Hematopoietic multipotent progenitor cell treated with erythropoietin and hydrocortisone succinate and interleukin-3 and kit ligand, for 17 days (in vitro differentiated cells): ENCODE data around the gene UVRAG.

Source experiments
- DNase-seq: peaks from one replicate; pipeline ENCODE4 v3.0.0-alpha.2; 2015; ENCODE audit warnings: low spot score

The UVRAG gene

DNA sequence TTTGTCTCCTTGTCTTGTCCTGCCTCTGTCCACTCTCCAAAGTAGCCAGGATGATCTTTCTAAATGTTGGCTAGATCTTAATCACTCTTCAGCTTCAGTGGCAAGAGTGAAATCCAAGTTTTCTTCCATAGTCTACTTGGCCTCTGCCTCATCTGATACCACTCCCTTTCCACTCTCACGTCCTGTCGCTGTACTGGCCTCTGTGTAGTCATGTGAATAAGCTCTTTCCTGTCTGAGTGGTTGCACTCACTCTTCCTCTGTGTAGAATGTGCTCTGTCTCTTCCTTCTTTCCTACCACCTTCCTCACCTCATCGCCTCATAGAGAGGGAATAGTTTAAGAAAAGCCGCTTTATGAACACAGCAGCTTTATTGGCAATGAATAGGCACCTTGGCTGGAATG is 304.8 kb downstream of the UVRAG start:
- DNase-seq: no peak

DNA sequence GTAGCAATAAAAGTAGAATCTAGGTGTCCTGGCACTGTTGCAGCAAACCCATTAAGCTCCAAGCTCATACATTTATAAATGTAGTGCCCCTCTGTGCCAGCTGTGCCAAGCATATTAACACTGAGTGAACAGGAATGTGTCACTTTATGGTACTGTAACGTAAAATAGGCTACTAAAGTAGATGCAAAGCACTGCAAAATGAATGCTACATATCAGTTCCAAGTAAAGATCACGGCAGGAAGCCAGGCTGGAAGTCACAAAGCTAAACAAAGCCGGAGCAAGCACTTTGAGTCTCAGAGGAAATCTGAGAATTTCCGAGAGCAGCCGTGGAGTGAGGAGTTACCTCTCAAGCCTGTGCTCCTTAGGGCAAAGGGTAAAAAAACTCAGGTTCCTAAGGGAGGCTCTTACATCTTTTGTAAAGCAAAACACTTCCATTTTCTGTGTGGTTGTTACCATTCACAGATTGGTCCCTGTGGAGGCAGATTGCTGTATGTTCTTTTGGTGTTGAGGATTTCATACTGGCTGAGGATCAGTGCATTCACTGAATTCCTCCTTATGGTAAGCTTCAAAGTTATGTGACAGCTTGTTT is 305.6 kb downstream of the UVRAG start:
- no peak for DNase-seq

DNA sequence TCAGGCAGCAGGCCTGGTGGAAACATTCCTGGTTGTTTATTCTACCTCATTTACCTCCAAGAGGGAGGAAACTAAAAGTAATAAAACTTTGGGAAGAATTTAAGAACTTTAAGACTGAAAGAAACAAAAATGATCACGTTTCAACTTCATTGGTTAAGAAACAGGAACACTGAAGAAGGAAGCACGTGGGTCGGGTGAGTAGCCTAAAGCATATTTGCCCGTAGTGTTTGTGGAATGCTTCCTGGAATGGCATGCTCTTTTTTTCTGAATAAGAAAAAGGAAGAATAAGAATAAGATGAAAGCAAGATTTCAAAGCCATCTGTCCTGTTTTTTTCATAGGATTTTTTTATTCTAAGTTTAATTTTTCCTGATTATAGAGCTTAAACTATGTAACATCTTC is 308.2 kb downstream of the UVRAG start:
- no peak for DNase-seq

DNA sequence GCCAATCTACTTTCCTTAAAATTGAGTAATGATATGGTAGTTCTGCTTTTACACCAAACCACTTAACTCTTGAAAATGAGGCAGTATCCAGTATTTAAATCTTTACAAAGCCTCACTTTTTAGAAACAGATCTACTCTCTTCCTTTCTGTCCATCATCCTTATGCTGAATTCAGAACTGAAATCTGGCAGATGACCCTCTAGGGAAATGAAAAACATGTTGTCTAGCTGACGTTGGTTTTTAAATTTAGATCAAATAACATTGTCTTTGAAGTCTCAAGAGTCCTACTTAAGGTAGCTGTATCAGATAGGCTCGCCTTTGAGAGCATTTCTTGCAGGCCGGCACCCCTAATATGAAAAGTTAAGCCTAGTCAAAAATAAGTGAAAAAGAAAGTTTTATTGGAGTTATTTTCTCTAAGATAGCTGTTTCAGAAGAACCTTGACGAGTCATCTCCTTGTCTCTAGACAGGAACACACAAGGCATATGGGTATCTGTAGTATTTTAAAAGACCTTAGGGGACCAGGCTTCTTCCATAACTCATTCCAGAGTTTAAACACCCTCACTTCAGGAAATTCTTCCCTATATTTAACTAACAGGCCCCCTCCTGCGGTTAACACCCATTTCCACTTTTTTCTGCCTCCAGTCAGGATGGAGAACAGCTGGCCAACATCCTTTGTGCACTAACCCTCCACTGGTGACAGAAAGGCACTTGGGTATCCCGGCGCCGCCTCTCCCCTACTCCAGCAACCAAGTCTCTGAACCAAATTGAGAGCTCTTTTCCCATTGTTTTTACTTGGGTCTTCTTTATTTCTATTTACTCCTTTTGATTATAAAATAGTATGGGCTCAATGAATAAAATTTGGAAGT is 310.1 kb downstream of the UVRAG start:
- DNase-seq: no peak

DNA sequence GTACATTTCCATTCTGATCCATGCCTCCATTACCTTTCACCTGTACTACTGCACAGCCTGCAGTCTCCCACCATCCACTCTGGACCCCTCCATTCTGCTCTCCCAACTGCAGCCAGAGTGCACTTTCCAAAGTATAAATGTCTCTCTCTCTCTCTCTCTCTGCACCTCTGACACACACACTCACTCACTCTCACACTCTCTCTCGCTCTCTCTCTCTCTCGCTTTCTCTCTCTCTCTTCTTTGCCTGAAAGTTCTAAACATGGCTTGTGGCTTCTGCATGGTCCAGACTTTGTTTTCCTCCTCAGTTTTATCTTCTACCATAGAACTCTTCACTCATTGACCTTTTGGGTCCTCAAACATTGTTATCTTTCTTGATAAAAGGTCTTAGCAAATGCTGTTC is 314.7 kb downstream of the UVRAG start:
- no peak for DNase-seq

DNA sequence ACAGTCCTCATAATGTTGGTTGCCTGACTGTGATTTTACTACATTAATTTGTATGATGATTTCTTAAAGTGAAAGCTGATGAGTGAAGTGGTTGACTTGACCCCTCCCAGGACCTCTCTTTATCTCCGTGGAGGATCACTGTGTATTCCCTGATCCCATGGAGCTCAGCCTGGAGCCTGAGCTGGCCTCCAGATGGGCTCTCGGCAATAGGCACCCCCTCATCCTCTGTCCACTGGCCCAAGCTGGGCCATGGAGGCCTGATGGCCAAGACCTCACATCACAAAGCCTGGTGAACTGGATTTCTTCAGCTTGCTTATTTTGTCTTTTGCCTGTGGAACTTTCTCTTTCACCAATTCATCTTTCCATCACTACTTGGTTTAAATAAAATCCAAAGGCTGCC is 316.1 kb downstream of the UVRAG start:
- DNase-seq: no peak

DNA sequence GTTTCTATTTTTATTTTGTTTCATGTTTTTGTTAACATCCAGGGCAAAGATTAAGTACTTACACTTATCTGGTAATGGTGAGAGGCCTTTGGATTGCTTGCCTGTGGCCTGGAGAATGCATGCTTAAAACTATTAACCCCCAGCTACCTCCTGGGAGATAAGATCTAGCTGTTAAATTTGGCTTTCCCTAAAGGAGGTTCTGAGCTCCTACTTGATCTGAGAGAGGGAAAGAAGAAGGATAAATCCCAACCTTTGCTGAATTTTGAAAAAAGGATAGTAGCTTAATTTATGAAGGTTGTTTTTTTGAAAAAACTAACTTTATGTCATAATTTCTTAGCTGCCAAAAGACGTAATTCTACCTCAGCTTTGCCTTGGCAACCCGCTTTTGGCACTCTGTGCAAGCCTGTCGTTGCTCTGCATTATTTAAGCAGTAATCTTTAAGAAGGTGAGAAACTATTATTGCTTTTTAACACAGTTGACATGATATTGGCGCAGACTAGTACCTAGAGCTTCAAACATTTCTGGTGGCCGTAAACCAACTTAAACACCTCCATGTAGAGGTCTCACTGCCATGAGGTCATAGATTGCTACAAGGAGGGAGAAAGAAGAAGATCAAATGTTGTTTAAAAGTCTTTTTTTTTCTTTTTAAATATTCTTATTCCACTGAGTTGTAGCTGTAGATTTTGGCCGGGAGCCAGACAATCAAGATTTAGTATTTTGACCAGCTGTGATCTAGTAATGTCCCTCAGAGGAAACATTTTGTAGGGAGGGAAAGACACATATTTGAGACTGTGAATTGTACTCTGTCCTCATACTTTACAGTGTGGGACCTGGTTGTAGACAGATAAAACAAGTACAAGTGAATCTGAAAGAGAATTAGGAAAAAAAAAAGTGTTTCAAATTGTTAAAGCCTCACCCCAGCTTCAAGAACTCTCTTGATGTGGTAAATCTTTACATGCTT is 316.9 kb downstream of the UVRAG start:
- DNase-seq: no peak

DNA sequence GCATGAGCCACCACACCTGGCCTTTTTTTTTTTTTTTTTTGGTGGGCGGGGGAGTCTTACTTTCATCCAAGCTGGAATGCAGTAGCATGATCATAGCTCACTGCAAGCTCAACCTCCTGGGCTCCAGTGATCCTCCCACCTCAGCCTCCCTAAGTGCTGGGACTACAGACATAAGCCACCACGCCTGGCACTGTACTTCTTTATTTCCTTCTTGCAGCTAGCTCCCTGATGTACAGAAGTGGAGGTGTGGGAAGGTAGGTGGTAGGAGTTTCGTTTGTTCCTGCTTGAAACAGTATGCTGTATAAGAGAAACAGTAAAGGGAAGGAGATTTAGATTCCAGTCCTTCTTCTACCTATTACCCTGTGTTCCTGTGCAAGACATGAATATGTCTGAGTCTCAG is 319.2 kb downstream of the UVRAG start:
- DNase-seq: no peak

DNA sequence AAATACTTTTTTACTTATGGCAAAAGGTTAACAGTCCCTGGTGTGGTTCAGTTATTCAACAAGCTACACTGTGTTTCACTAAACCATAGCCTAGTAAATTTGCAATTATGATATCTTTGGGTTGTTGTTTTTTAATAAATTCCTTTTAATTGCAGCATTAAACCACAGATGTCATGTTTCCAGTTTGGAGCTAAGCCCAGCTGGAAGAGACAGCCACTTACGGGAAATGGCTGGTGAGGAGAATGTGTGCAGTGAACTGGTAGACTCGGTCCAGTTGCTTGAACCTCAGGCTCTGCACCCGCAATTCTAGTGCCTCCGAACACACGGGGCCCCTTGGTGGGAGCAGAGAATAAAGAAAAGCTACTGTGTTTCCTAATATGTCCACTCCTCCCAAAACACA is 320.5 kb downstream of the UVRAG start:
- no peak for DNase-seq

DNA sequence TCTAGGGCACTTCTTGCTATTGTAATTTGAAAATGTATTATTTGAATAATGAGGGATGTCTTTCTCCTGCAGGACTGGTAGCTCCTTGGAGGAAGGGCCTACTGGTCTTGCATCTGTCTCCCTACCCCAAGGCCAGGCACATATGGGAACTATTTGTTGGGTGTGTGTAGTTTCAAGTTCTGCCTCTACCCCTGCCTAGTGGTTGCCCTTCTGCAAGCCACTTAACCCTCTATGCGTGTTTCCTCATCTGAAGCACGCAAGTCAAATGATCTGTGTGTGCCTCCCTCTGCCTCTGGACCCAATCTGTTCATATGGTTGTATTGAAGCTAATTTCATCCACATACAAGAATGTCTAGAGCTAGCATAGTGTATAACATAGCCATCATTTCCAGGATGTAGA is 324.3 kb downstream of the UVRAG start:
- no peak for DNase-seq

DNA sequence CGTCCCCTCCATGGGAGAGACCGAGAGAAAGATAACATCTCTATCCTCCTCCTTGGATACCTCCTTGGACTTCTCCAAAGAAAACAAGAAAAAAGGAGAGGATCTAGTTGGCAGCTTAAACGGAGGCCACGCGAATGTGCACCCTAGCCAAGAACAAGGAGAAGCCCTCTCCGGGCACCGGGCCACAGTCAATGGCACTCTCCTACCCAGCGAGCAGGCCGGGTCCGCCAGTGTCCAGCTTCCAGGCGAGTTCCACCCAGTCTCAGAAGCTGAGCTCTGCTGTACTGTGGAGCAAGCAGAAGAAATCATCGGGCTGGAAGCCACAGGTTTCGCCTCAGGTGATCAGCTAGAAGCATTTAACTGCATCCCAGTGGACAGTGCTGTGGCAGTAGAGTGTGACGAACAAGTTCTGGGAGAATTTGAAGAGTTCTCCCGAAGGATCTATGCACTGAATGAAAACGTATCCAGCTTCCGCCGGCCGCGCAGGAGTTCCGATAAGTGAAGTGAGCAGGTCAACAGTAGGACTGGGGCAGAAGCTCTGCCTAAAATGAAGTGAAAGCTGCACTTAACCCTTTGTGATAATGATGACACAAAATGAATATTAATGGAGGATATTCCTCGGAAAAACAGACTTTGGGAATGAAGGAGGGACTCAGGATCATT is 326.0 kb downstream of the UVRAG start:
- no peak for DNase-seq

DNA sequence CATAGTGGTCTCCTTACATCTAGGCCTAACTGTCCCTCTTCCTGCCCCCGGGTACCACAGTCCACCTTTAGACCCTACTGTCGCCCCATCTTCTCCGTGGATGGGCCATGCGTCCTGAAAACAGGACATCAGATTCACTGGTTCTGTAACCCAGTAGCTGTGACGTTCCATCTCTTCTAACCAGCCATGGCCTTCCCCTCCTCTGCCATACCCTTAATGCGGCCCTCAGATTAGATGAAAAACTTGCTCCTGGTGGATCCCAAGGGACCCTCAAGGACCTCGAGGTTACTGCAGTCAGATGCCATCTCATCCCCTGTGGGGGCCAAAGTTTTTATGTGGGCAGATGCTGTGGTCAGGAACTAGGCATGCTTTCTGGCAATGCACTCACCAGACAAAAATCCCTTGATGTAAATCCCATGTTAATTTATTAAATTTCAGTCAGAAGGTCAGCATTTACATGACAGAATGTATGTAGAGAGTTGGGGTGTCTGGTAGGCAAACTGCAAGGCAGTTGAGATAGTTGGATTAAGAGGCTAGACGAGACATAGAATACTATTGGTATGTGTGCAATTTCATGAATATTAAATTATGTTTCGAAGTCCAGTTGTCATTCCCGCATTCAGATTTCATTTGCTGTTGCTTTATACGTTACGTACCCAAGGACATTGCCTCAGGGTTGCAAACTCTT is 327.0 kb downstream of the UVRAG start:
- DNase-seq: no peak

DNA sequence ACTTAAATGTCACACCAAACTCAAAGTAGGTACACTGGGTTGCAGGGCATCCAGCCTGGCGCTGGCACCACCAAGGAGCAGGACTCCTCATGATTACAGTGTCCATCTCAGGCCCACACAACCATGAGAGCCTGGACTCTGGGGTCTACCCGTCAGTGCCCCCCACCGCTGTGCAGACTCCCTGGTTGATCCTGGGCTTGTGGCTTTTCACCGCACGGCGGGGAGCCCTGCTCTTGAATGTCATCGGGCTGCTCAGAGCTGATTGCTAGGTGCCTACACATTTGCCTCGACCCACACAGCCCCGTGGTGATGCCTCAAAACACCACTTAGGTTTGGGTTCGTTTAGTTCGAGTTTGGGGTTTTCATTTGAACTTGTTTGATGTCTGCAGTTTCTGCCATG is 328.3 kb downstream of the UVRAG start:
- no peak for DNase-seq

DNA sequence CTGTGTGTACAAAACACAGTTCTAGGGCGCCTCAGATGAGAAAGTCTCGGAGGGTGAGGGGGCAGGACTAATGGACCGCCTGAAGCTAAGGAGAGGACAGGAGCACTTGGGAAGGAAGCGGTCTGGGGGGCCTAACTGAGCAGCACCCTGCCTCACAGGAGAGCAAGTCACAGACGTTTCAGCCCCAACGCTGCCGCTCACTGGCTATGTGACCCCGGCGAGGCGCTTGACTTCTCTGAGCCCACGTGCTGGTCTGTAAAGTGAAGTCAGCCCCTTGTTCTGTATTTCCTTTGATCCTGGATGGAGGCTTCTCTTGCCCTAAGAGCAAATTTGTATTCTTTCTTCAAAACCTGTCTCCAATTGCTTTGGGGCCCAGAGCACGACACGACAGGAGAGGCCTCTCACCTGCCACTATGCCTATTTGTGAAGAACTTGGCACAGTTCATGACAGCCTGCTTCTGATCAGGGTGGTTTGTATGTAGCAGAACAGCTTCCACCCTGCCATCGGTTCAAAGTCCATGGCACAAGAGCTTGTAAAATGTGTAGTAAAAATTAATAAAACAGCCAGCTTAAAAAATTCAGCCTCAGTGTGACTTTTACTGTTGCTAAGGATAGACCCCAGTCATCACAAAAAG is 332.2 kb downstream of the UVRAG start:
- DNase-seq: no peak

DNA sequence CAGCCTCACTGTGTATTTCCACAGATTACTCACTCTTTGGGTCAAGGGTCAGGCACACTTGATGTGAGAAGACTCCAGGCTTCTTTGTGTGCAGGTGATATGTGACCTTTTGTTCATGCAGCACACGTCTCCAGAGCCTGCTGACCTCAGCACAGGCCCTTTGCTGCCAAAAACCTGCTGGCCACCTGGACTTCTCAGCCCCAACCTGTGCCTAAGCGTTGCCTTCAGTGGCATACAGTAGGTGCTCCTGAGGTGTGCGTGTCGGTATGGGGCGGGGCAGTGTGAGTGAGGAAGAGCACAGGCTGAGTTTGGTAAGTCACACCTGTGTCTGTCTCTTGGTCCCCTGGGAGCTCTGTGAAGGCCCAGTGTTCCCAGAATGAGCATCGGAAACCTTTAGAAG is 333.2 kb downstream of the UVRAG start:
- no peak for DNase-seq

DNA sequence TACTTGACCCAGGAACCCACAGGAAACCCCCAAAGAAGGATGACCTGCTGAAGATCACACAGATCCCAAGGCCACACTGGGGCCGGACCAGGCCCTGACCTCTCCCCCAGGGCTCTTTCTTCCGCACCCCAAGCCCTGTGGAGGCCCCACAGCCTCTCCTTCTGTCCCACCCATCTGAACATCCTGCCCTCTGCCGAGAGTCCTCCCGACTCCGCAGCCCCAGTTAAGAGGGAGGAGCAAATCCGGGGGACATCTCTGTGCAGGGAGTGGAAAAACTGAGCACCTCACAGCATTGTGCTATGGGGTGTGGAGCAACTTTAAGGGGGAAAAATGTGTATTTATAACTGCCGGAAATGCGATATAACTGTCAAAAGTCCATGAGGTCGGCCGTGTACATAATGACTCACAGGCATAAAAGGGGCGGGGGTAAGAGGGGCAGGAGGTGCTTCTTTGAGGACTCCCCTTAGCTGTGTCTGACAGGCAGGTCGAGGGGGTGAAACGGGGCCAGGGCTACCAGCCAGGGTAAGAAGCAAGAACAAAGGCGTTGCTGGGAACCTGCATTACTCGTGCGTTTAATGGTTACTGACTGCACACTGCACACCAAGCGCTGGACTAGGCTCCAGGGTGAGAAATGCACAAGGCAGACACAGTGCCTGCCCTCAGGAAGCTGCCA is 334.1 kb downstream of the UVRAG start:
- DNase-seq: no peak

DNA sequence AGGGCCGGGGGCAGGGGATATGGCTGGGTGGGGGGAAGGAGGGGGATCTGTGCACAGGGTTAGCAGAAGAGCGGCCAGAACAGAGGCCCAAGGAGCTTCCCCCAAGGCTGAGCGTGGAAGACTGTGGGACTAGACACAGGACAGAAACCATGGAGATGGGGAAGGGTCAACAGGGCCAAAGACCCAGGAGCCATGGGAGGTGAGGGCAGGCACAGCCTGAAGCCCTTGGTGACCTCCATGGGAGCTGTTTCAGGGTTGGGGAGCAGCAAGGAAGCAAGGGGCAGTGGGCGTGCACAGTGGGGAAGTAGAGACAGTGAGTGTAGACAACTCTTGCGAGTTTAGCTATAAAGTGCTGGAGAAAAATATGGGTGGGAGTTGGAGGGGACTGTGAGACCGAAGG is 334.7 kb downstream of the UVRAG start:
- no peak for DNase-seq

DNA sequence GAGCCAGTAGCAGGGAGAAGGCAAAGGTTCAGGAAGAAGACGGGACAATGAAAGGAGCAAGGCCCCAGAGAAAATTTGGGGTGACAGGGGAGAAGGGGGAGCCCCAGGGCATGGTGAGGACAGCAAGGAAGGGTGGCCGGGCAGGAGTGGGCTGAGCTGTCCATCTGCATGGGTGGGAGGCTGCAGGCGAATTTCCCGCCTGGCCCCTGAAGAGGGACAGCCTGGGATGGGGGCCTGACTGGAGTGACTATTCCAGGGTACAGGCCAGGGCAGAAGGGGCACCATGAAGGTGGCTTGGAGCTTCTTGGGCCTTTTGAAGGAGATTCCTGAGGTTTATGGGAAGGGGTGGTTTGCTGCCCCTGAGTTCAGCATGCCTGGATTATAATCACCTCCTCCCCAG is 335.1 kb downstream of the UVRAG start:
- DNase-seq: no peak

DNA sequence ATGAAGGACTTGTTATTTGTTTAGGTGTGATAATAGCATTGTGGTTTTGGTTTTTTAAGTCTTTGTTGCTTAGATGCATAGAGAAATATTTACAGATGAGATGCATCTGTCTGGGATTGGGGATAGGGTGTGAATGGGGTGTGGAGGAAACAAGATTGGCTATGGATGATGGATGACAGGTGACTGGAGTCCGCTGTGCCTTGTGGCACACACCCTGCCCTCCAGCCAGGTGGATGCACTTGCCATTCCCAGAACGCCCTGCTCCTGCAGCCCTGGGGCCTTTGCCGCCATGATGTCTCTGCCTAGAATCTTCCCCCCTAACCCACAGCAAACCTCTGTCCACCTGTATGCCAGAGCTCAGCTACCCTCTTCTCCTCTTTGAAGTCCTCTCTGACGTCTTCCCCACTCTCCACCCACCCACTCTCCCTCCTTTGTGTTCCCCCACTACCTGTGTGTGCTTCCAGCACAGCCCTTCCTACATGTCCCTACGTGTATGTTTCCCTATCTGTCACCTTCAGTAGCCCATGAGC is 336.6 kb downstream of the UVRAG start:
- no peak for DNase-seq

DNA sequence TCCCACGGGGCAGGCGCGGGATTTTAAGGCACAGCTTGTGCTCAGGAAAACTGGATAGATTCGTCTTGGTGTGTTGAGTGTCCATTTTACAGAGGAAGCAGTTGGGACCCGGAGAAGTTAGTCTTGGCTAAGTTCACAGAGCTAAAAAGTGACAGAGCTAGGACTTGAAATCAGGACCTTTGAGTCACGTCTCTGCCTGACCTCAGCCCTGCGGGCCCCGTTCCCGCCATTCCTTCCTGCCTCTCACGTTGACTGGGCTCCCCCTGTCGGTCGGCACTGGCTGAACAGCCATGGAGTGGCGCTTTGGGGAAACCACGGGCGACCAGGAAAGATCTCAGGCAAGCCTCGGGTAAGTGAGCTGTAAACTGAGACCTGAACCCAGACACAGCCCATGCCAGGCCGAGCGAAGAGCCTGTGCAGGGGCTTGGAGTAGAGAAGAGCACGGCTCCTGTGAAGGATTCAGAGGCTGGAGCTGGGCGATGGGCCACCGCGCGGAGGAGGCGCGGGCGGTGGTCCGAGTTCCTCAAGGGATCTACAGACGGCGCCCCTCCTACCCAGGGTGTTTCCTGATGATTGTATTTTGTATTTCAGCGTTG is 337.2 kb downstream of the UVRAG start:
- peak; percentile 75 for DNase-seq
